Endodermal cell (in vitro differentiated cells): ENCODE measurements around the gene GPR160. TPM values are rescaled to one million over a fixed set of nuclear protein-coding genes. Genes with fewer than 3 reads are reported as not detected.

Experiments
- DNase-seq: peaks from one replicate; pipeline ENCODE4 v3.0.0-alpha.2; 2017
- H3K27ac ChIP-seq: 2 replicates; pipeline ENCODE4 v1.5.1; 2013; ENCODE audit warnings: mild to moderate bottlenecking, low read depth, low read length, moderate library complexity
- H3K27me3 ChIP-seq: 2 replicates; pipeline ENCODE4 v1.6.1; 2013; ENCODE audit warnings: mild to moderate bottlenecking, low read length, moderate library complexity; ENCODE audit not compliant: insufficient read depth, control insufficient read depth, poor library complexity, severe bottlenecking
- H3K36me3 ChIP-seq: 2 replicates; pipeline ENCODE4 v1.7.0; 2013; ENCODE audit warnings: mild to moderate bottlenecking, low read length, moderate library complexity; ENCODE audit not compliant: control insufficient read depth, insufficient read depth
- H3K4me1 ChIP-seq: one replicate; pipeline ENCODE4 v1.7.0; 2013; ENCODE audit warnings: low read length; ENCODE audit not compliant: control insufficient read depth, insufficient read depth
- H3K4me3 ChIP-seq: 2 replicates; pipeline ENCODE4 v1.5.1; 2013; ENCODE audit warnings: mild to moderate bottlenecking, low read length, moderate library complexity
- H3K9ac ChIP-seq: 2 replicates; pipeline ENCODE4 v1.6.1; 2013; ENCODE audit warnings: mild to moderate bottlenecking, low read length, moderate library complexity; ENCODE audit not compliant: poor library complexity, severe bottlenecking; ENCODE audit errors: extremely low read depth
- H3K9me3 ChIP-seq: 2 replicates; pipeline ENCODE4 v1.6.1; 2013; ENCODE audit warnings: mild to moderate bottlenecking, low read length, moderate library complexity; ENCODE audit not compliant: control insufficient read depth
- H3K27ac Mint-ChIP-seq: 2 replicates; pipeline ENCODE4 v1.8.0; 2020; ENCODE audit warnings: mixed read lengths
- H3K27me3 Mint-ChIP-seq: 2 replicates; pipeline ENCODE4 v1.8.0; 2021; ENCODE audit warnings: mild to moderate bottlenecking, mixed read lengths; ENCODE audit not compliant: insufficient read depth
- H3K36me3 Mint-ChIP-seq: 2 replicates; pipeline ENCODE4 v1.8.0; 2020; ENCODE audit warnings: low read depth, mixed read lengths
- H3K4me1 Mint-ChIP-seq: 2 replicates; pipeline ENCODE4 v1.8.0; 2020; ENCODE audit warnings: mixed read lengths
- H3K4me3 Mint-ChIP-seq: 2 replicates; pipeline ENCODE4 v1.8.0; 2020; ENCODE audit warnings: mild to moderate bottlenecking, moderate library complexity, mixed read lengths
- H3K9me3 Mint-ChIP-seq: 2 replicates; pipeline ENCODE4 v1.8.0; 2020; ENCODE audit warnings: mild to moderate bottlenecking, mixed read lengths
- CTCF ChIP-seq: fragments of 200-600 bp; sonication (generic); conservative IDR thresholded peaks from 2 replicates; pipeline ENCODE4 v1.5.0; 2021; ENCODE audit warnings: antibody characterized with exemption, mild to moderate bottlenecking
- WGBS, 2 experiments: methylation state at CpG; one replicate each; pipeline versions ENCODE4 v1.1.5 to v1.1.7; 2013; ENCODE audit warnings: missing lambda C conversion rate in 2 of 2, mixed read lengths in 1 of 2; ENCODE audit not compliant: insufficient coverage in 1 of 2, insufficient read length in 1 of 2; 5-methylcytosine and 5-hydroxymethylcytosine counted together
- long read RNA-seq, 4 experiments: library from polyadenylated mRNA in 2 of 4; library from RNA in 1 of 4; library from capped mRNA in 1 of 4; stranded (forward) in 3 of 4; unstranded in 1 of 4; transcript quantifications; one replicate each; pipeline ENCODE4 v2.0.0, GENCODE V29; 2020 to 2021; ENCODE audit warnings: inconsistent platforms in 1 of 4
- polyA plus RNA-seq, 2 experiments: library from polyadenylated mRNA; stranded (reverse); fragments of 50-300 nt; gene quantifications; one replicate each; pipeline ENCODE4 v1.2.3, GENCODE V29; 2013
- total RNA-seq, 2 donors: library from RNA; stranded (reverse); fragmentation: NEBNext Ultra II Directional in 1 of 2; extraction: Animal tissue kit (Norgen Biotek cat#: 25700) in 1 of 2; gene quantifications; 2 replicates in 1 of 2; 3 replicates in 1 of 2; pipeline ENCODE4 v1.2.1, GENCODE V29; 2021

The GPR160 gene
- 1 to 10 TPM; 6.9 to 8.6 TPM for total RNA-seq
- polyA plus RNA-seq (2013, experiment 1 of 2): 2.1 TPM
- 1.1 TPM for polyA plus RNA-seq (2013, experiment 2 of 2)
- long read RNA-seq, experiment 1, partial matches to known transcripts: 0 of 4 reads
- long read RNA-seq, experiment 1, other reads (novel, unspliced or antisense): 2 of 4 reads
- long read RNA-seq, experiment 2, transcript GPR160-201 (4 exons, 2,039 nt): major isoform, 12 of 13 reads
- long read RNA-seq, experiment 2, partial matches to known transcripts: 0 of 13 reads
- long read RNA-seq, experiment 2, other reads (novel, unspliced or antisense): 1 of 13 reads
- long read RNA-seq, experiment 3, transcript GPR160-201 (4 exons, 2,039 nt): major isoform, 58 of 73 reads
- long read RNA-seq, experiment 3, partial matches to known transcripts: 1 of 73 reads
- long read RNA-seq, experiment 3, other reads (novel, unspliced or antisense): 13 of 73 reads
- long read RNA-seq, experiment 4, transcript GPR160-201 (4 exons, 2,039 nt): major isoform, 6 of 7 reads
- long read RNA-seq, experiment 4, partial matches to known transcripts: 0 of 7 reads
- long read RNA-seq, experiment 4, other reads (novel, unspliced or antisense): 1 of 7 reads

GRCh38 chr3:170037463-170038433 lies at the start of gene GPR160:
Gene GPR160, plus strand, starts transcription at chr3:170037995. Its CDS starts 45,978 bp downstream, at chr3:170083973.
- peak; percentile 92 for TF ChIP-seq CTCF
- no peaks in the 10 kb centered on the region for H3K9me3 Mint-ChIP-seq
- Histone ChIP-seq H3K4me3 (peak within 1 kb of the TSS; percentile 77), H3K9me3 (no peaks in the 10 kb centered on the region), H3K4me1 (no peaks in the 10 kb centered on the region), H3K27me3 (peaks cover 25% of the 10 kb centered on the region), H3K36me3 (no peaks in the 10 kb centered on the region), H3K9ac (peak within 1 kb of the TSS; percentile 44), H3K27ac (no peak within 1 kb of the TSS)
- H3K27ac Mint-ChIP-seq: peak within 1 kb of the TSS; percentile 90
- peak within 1 kb of the TSS; percentile 68 for H3K4me3 Mint-ChIP-seq
- peaks cover 11% of the 10 kb centered on the region for H3K27me3 Mint-ChIP-seq
- no peaks in the 10 kb centered on the region for H3K36me3 Mint-ChIP-seq
- 6 to 11% methylated on average over 32 to 78 of the region's 78 CpGs for WGBS, 2 experiments
- DNase-seq: peak; percentile 95
- peaks cover 26% of the 10 kb centered on the region for H3K4me1 Mint-ChIP-seq

GRCh38 chr3:169990431-169990830 lies 47.4 kb upstream of the GPR160 start:
- Mint-ChIP-seq H3K36me3 (peaks cover 47% of the 10 kb centered on the region), H3K9me3 (no peaks in the 10 kb centered on the region)
- no peak overlapping the region for H3K27ac ChIP-seq

More at GRCh38 chr3:169990431-169990830, 47.4 kb upstream of the GPR160 start:
- Mint-ChIP-seq H3K27ac (no peak overlapping the region), H3K4me1 (no peaks in the 10 kb centered on the region), H3K4me3 (no peak overlapping the region), H3K27me3 (no peaks in the 10 kb centered on the region)
- Histone ChIP-seq H3K9me3 (no peaks in the 10 kb centered on the region), H3K27me3 (no peaks in the 10 kb centered on the region), H3K4me1 (no peaks in the 10 kb centered on the region), H3K4me3 (no peak overlapping the region), H3K36me3 (peaks cover 93% of the 10 kb centered on the region), H3K9ac (no peak overlapping the region)
- no peak for DNase-seq
- no peak for TF ChIP-seq CTCF
- 100% methylated on average over 2 of the region's 4 CpGs; no CpG with 5 or more reads in 1 of the 2 experiments for WGBS, 2 experiments
